ACHN (cell line): Measurements from ENCODE around the gene UST.
A peak's percentile ranks its signal among the peaks of the same experiment; 100 is the strongest.

Experiments used
- DNase-seq: peaks from one replicate; pipeline ENCODE4 v3.0.0-alpha.2; 2015
- in situ Hi-C: cut with HindIII; loops from 2 replicates; pipeline ENCODE4 v1.10.0; 2017; ENCODE audit warnings: low sequenced_read_pairs, low pct_ligation_motif_present, low pct_unique_long_range_greater_than_20kb

The UST gene

GRCh38 chr6:149052350-149053106 lies 305.7 kb downstream of the UST start:
- DNase-seq, result no peak
- in situ Hi-C loops, result no loop called here

- in situ Hi-C loops, result no loop called here
- no peak for DNase-seq
Measured at GRCh38 chr6:149053848-149054558, 307.2 kb downstream of the UST start.

GRCh38 chr6:149054559-149055194 lies 307.8 kb downstream of the UST start:
- in situ Hi-C loops, result no loop called here
- no peak for DNase-seq

- DNase-seq, result no peak
- in situ Hi-C loops, result no loop called here
Measured at GRCh38 chr6:149055195-149055899, 308.5 kb downstream of the UST start.

- in situ Hi-C loops, result no loop called here
- no peak for DNase-seq
Measured at GRCh38 chr6:149056777-149057463, 310.1 kb downstream of the UST start.

- in situ Hi-C loops, result no loop called here
- no peak for DNase-seq
Measured at GRCh38 chr6:149057464-149057840, 310.6 kb downstream of the UST start.

- DNase-seq, result no peak
- in situ Hi-C loops, result no loop called here
Measured at GRCh38 chr6:149059557-149059956, 312.7 kb downstream of the UST start.

GRCh38 chr6:149060300-149060984 lies 313.6 kb downstream of the UST start:
- no peak for DNase-seq
- in situ Hi-C loops, result no loop called here

- peak; percentile 39 for DNase-seq
- in situ Hi-C loops, result no loop called here
Measured at GRCh38 chr6:149060985-149061760, 314.3 kb downstream of the UST start.

GRCh38 chr6:149061930-149062329 lies 315.1 kb downstream of the UST start:
- in situ Hi-C loops, result no loop called here
- DNase-seq, result no peak

- in situ Hi-C loops, result no loop called here
- no peak for DNase-seq
Measured at GRCh38 chr6:149062653-149063348, 316.0 kb downstream of the UST start.

- no peak for DNase-seq
- in situ Hi-C loops, result no loop called here
Measured at GRCh38 chr6:149063468-149063867, 316.6 kb downstream of the UST start.

GRCh38 chr6:149064001-149064659 lies 317.3 kb downstream of the UST start:
- no peak for DNase-seq
- in situ Hi-C loops, result no loop called here

GRCh38 chr6:149064660-149065015 lies 317.8 kb downstream of the UST start:
- DNase-seq, result no peak
- in situ Hi-C loops, result no loop called here

GRCh38 chr6:149065121-149065520 lies 318.3 kb downstream of the UST start:
- in situ Hi-C loops, result no loop called here
- no peak for DNase-seq
